Thyroid gland (tissue), 4 donors: ENCODE measurements around the gene GJB3. TPM values are rescaled to one million over a fixed set of nuclear protein-coding genes. Genes with fewer than 3 reads are reported as not detected.

ENCODE experiments used
- DNase-seq, 2 donors: peaks; one replicate each; pipeline ENCODE4 v3.0.0-alpha.2; 2019
- H3K27ac ChIP-seq, 3 donors: fragments of 200-600 bp; sonication (generic); 1 replicate in 2 of 3; 2 replicates in 1 of 3; pipeline ENCODE4 v1.5.1; 2016 to 2019; ENCODE audit warnings: mild to moderate bottlenecking in 1 of 3, moderate library complexity in 1 of 3
- H3K27me3 ChIP-seq: fragments of 200-600 bp; sonication (generic); one replicate; pipeline ENCODE4 v1.5.1; 2019
- H3K36me3 ChIP-seq, 2 donors: fragments of 200-600 bp; sonication (generic); one replicate each; pipeline ENCODE4 v1.5.1; 2016 to 2019
- H3K4me1 ChIP-seq, 2 donors: fragments of 200-600 bp; sonication (generic); one replicate each; pipeline ENCODE4 v1.5.1; 2017 to 2019
- H3K4me3 ChIP-seq, 3 donors: fragments of 200-600 bp; sonication (generic); replicated peaks in 1 of 3; 1 replicate in 2 of 3; 2 replicates in 1 of 3; pipeline ENCODE4 v1.5.1; 2016; ENCODE audit warnings: mild to moderate bottlenecking in 1 of 3
- H3K9me3 ChIP-seq: fragments of 200-600 bp; sonication (generic); one replicate; pipeline ENCODE4 v1.5.1; 2017
- POLR2A ChIP-seq, 2 donors: fragments of 450-650 bp; IDR thresholded peaks; one replicate each; pipeline ENCODE4 v1.6.1; 2017; ENCODE audit warnings: antibody characterized with exemption in 2 of 2, mild to moderate bottlenecking in 2 of 2, moderate library complexity in 1 of 2
- WGBS, 2 donors: methylation state at CpG; one replicate each; pipeline ENCODE4 v1.1.5; 2017; 5-methylcytosine and 5-hydroxymethylcytosine counted together
- intact Hi-C: fragments of 100-400 bp; cut with DNase I; formaldehyde crosslinking; loops from one replicate; pipeline ENCODE4 v1.15.1; 2023
- total RNA-seq, 4 donors: library from RNA; depleted of rRNA; stranded (reverse); fragments of >200 nt; gene quantifications; one replicate each; pipeline ENCODE4 v1.2.3, GENCODE V29; 2016
- TF ChIP-seq, protein P1 (sequence below), 6 experiments: fragments of 200-600 bp in 3 of 6; fragments of 450-650 bp in 3 of 6; sonication (generic) in 3 of 6; IDR thresholded peaks; one replicate each; pipeline ENCODE4 v1.5.1; 2016 to 2019; ENCODE audit warnings: antibody characterized with exemption in 6 of 6, mild to moderate bottlenecking in 2 of 6, inconsistent platforms in 1 of 6, moderate library complexity in 1 of 6

The GJB3 gene
- total RNA-seq, 4 donors from 2014 or later = 0.49 to 0.54 TPM; not detected in 2

DNA sequence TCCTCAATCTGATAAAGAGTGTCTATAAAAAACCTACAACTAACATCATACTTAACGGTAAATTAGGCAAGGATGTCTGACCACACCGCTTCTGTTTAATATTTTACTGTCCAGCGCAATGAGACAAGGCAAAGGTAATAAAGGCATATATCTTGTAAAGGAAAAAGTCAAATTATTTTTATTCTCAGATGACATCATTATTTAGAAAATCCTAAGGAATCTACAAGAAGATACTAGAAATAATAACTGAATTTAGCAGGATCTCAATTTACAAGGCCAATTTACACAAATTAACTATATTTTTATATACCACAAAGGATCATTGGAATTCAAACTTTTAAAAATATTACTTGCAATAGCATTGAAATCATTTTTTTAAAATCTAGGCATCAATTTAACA is 41.2 kb downstream of the GJB3 start:
- TF ChIP-seq, protein P1, sequence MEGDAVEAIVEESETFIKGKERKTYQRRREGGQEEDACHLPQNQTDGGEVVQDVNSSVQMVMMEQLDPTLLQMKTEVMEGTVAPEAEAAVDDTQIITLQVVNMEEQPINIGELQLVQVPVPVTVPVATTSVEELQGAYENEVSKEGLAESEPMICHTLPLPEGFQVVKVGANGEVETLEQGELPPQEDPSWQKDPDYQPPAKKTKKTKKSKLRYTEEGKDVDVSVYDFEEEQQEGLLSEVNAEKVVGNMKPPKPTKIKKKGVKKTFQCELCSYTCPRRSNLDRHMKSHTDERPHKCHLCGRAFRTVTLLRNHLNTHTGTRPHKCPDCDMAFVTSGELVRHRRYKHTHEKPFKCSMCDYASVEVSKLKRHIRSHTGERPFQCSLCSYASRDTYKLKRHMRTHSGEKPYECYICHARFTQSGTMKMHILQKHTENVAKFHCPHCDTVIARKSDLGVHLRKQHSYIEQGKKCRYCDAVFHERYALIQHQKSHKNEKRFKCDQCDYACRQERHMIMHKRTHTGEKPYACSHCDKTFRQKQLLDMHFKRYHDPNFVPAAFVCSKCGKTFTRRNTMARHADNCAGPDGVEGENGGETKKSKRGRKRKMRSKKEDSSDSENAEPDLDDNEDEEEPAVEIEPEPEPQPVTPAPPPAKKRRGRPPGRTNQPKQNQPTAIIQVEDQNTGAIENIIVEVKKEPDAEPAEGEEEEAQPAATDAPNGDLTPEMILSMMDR (IDR thresholded peaks at IDR 0.05) = no peak
- no peak for TF ChIP-seq POLR2A (IDR thresholded peaks at IDR 0.05)
- Histone ChIP-seq H3K27ac (no peak overlapping the region), H3K4me3 (no peak overlapping the region), H3K4me1 (peaks cover 12 to 31% of the 10 kb centered on the region in 2 donors), H3K27me3 (no peaks in the 10 kb centered on the region), H3K9me3 (no peaks in the 10 kb centered on the region), H3K36me3 (no peaks in the 10 kb centered on the region)
- no peak for DNase-seq
- 82% methylated on average over 3 of the region's 3 CpGs for WGBS, 2 donors
- intact Hi-C loops = no loop called here

DNA sequence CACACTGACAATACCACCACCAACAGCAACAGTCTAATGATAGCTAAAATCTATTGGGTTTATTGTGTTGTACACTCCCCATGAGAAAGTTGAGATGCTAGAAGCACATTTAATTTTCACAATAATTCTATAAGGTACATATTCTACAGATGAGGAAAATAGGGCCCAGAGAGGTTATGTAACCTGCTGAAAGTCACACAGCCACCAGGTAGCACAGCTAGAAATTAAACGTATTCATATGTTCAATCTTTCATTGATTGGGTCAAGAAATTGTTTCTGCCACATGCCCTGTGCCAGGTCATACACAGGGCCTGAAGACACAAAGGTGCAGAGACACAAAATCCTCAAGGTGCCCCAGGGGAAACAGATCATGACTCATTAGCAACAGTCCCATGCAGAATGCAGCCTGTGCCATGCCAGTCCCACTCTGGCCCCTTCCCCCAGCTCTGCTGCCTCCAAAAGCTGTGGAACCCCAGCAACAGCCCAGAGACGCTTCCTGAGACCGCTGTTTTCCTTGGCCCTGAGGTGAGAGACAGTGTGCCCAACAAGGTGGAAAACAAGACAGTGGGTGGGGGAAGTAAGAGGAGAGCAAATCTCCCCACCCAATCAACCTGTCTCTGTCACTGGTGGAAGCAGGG is 43.9 kb downstream of the GJB3 start:
- Histone ChIP-seq H3K9me3 (no peaks in the 10 kb centered on the region), H3K4me3 (no peak overlapping the region), H3K36me3 (no peaks in the 10 kb centered on the region), H3K4me1 (peaks cover 12 to 58% of the 10 kb centered on the region in 2 donors), H3K27ac (peak overlapping the region; percentile 58 to 92 (median 90)), H3K27me3 (no peaks in the 10 kb centered on the region)
- TF ChIP-seq POLR2A (IDR thresholded peaks at IDR 0.05) = no peak
- TF ChIP-seq, protein P1 (IDR thresholded peaks at IDR 0.05) = no peak
- intact Hi-C loops = no loop called here
- peak; percentile 32 to 54 for DNase-seq
- 61 to 62% methylated on average over 3 of the region's 3 CpGs for WGBS, 2 donors

DNA sequence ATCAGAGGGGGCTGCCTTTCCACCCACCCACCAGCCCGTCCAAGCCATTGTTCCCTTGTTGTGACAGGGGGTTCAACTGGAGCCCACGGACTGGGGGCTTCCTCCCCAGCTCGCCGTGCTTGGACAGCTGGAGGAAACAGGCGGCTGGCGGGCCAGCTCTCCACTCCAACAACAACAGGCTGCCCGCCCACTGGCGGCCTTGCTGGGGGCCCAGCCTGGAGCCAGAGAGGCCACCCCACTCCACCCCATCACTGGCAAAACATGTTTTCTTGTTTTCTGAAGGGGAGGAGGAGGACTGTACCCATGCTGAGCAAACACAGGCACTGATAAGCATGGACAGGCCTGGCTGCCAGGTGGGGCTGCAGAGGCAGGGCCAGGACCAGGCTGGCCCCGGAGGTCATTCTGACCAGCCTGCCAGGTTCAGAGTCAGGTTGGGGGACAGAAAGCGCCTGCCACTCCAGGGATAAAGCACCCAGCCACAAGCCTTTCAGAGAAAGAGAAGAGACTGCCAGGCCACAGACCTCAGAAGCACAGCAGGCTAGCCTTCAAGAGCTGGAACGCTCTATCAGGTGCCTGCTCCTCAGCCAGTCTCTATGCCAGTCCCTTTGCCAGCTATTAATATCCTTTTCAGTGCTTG is 44.6 kb downstream of the GJB3 start:
- no peaks in the 10 kb centered on the region for H3K27me3 ChIP-seq
- intact Hi-C loops = no loop called here
- WGBS, 2 donors = 22 to 23% methylated on average over 7 to 9 of the region's 11 CpGs
- peak; percentile 76 to 86 for DNase-seq
- H3K9me3 ChIP-seq = no peaks in the 10 kb centered on the region
- H3K4me3 ChIP-seq = no peak overlapping the region
- H3K4me1 ChIP-seq = peaks cover 12 to 60% of the 10 kb centered on the region in 2 donors
- no peaks in the 10 kb centered on the region for H3K36me3 ChIP-seq
- H3K27ac ChIP-seq = peak overlapping the region; percentile 58 to 92 (median 90)
- no peak for TF ChIP-seq POLR2A (IDR thresholded peaks at IDR 0.05)
- TF ChIP-seq, protein P1 (IDR thresholded peaks at IDR 0.05) = peak in 2 of 6 experiments; percentile 7 to 11

DNA sequence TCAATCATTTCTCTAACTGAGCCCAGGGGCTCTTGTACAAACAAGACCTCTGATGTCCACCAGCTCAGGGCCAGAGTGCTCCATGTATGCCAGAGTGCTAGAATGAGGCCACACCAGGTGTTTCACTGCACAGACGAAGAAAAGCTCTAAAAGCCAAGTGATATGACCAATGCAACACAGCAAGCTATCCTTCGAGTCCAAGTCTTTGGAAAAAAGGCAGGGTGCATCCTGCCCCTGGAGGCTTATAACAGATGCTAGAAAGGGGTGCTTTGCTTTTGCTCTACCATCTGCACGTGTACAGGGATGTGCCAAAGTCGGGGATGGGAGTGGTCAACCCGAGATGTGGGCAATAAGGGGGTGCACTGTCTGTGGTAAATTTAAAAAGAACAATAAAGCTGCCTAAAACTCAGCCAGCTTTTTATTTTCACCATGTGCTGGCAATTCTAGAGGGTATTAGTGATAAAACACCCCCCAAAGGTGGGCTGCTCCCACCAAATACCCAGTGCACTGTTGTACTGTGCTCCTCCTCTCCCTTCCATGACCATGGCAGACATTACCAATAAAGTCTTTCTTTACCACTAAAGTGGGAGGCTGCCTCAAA is 46.4 kb downstream of the GJB3 start:
- no peak for DNase-seq
- H3K27ac ChIP-seq = peak overlapping the region in 1 of 3 donors; percentile 92
- no peak for TF ChIP-seq POLR2A (IDR thresholded peaks at IDR 0.05)
- TF ChIP-seq, protein P1 (IDR thresholded peaks at IDR 0.05) = no peak

DNA sequence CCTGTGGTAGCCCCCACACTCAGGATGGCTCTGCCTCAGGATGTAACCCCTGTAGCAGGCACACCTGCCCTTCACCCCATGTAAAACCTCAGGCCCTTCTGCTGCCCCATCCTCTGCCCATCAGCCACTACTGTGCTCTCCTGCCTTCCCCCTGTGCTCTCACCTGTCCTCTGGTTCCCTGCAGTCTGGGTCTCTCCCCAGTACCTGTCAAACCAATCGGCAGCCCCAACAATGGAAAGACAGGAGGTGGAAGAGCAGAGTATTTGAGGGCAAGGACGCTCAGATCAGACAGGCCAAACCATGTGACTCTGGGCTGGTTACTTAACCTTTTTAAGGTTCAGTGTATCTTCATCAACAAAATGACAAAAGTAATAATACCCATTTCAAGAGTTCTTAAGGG is 47.6 kb downstream of the GJB3 start:
- intact Hi-C loops = no loop called here
- Histone ChIP-seq H3K9me3 (no peaks in the 10 kb centered on the region), H3K27me3 (no peaks in the 10 kb centered on the region), H3K36me3 (no peaks in the 10 kb centered on the region), H3K4me1 (peaks cover 12 to 73% of the 10 kb centered on the region in 2 donors), H3K4me3 (no peak overlapping the region), H3K27ac (peak overlapping the region; percentile 7 to 92 (median 13))
- 46 to 50% methylated on average over 2 of the region's 2 CpGs for WGBS, 2 donors
- DNase-seq = no peak
- no peak for TF ChIP-seq POLR2A (IDR thresholded peaks at IDR 0.05)
- TF ChIP-seq, protein P1 (IDR thresholded peaks at IDR 0.05) = no peak

More for the DNA sequence above, 46.4 kb downstream of the GJB3 start:
- WGBS, 2 donors = 85 to 91% methylated on average over 5 of the region's 5 CpGs
- no peak overlapping the region for H3K4me3 ChIP-seq
- H3K27me3 ChIP-seq = no peaks in the 10 kb centered on the region
- intact Hi-C loops = no loop called here
- peaks cover 12 to 70% of the 10 kb centered on the region in 2 donors for H3K4me1 ChIP-seq
- no peaks in the 10 kb centered on the region for H3K9me3 ChIP-seq
- H3K36me3 ChIP-seq = no peaks in the 10 kb centered on the region
